ENCODE measurements around the gene FBN1.

- no peak for TF ChIP-seq POLR2A (IDR thresholded peaks at IDR 0.05)
- TF ChIP-seq, protein P1, sequence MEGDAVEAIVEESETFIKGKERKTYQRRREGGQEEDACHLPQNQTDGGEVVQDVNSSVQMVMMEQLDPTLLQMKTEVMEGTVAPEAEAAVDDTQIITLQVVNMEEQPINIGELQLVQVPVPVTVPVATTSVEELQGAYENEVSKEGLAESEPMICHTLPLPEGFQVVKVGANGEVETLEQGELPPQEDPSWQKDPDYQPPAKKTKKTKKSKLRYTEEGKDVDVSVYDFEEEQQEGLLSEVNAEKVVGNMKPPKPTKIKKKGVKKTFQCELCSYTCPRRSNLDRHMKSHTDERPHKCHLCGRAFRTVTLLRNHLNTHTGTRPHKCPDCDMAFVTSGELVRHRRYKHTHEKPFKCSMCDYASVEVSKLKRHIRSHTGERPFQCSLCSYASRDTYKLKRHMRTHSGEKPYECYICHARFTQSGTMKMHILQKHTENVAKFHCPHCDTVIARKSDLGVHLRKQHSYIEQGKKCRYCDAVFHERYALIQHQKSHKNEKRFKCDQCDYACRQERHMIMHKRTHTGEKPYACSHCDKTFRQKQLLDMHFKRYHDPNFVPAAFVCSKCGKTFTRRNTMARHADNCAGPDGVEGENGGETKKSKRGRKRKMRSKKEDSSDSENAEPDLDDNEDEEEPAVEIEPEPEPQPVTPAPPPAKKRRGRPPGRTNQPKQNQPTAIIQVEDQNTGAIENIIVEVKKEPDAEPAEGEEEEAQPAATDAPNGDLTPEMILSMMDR (IDR thresholded peaks at IDR 0.05), result no peak
Observed at GRCh38 chr15:48406911-48407310, 238.6 kb downstream of the FBN1 start.

All from adrenal gland (tissue), 5 donors.